Stimulated activated CD4-positive, alpha-beta T cell treated with anti-CD3 and anti-CD28 coated beads, Interleukin-1b, Interleukin-23, amount 100 ng/mL, for 48 hours (primary cell): ENCODE measurements around the gene ZBTB39.
"Not testable (repeated sequence)": the region's sequence is repeated elsewhere in the genome, so short reads cannot be mapped to it uniquely, and the experiment has no call there.

Source experiments
- DNase-seq: peaks from one replicate; pipeline ENCODE4 v3.0.0-alpha.2; 2020

Gene ZBTB39, protein sequence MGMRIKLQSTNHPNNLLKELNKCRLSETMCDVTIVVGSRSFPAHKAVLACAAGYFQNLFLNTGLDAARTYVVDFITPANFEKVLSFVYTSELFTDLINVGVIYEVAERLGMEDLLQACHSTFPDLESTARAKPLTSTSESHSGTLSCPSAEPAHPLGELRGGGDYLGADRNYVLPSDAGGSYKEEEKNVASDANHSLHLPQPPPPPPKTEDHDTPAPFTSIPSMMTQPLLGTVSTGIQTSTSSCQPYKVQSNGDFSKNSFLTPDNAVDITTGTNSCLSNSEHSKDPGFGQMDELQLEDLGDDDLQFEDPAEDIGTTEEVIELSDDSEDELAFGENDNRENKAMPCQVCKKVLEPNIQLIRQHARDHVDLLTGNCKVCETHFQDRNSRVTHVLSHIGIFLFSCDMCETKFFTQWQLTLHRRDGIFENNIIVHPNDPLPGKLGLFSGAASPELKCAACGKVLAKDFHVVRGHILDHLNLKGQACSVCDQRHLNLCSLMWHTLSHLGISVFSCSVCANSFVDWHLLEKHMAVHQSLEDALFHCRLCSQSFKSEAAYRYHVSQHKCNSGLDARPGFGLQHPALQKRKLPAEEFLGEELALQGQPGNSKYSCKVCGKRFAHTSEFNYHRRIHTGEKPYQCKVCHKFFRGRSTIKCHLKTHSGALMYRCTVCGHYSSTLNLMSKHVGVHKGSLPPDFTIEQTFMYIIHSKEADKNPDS

DNA sequence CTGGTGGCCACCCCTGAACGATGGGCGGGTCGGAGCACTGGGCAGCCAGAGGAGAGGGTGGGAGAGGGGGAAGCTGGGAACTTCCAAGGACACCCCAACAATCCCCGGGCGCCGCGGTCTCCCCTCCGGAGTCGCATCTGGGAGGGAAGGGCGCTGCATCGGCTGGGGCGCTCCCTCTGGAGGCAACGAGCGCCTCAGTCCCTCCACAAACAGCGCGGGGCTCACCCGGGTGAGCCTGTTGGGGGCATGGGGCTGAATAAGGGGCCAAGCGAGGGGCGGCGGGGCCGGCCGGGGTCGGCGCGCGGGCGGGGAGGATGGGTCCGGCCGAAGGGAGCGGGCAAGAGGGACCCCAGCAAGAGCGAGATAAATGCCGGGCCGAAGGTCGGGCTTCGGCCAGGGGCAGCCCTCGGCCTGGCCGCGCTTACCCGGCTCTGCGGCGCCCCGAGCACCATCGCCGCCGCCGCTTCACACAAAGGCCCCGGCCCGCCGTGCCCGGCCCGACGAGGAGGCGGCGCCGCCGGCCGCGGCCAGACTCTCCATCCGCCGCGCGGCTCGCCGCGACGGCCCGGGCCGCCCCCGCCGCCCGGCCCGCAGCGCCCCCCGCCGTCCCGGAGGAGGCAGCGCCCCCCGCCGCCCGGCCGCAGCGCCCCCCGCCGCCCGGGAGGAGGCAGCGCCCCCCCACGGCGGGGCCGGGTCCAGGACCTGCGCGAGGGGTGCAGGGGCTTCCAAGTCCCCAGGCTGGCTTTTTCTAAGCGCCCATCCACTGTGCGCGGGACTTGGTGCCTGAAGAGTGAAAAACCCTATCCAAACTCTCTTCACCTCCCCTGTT is at the start of gene ZBTB39:
Gene ZBTB39 (minus strand): TSS at position 567 of the 829 bp plus-strand sequence. CDS start 1,629 bp downstream, outside the sequence.
- peak; percentile 63 for DNase-seq

DNA sequence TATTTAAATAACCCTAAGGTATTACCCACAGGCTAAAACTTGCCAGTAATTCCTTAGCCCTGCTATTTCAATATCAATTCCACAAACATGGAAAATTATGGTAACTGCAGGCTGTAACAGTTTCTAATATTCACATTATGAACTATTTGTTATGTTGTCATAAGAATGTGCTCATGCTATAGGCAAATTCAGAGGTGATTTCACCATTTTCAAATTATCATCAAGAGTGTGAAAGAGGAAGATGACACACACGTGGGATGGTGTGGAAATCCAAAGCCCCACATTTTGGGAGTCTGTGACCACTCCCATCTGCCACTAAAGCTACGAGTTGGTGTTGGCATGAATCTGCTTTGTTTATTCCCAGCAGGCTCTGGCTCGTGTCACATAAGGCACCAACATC is 49.5 kb upstream of the ZBTB39 start:
- DNase-seq = no peak

DNA sequence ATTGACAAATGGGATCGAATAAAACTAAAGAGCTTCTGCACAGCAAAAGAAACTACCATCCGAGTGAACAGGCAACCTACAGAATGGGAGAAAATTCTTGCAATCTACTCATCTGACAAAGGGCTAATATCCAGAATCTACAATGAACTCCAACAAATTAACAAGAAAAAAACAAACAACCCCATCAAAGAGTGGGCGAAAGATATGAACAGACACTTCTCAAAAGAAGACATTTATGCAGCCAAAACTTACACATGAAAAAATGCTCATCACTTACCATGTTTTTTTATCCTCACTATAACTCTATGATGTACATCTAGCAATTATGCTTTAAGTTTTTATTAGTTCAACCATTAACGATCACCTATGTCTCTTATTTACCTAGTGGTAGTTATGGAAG is 47.6 kb upstream of the ZBTB39 start:
- DNase-seq = not testable (repeated sequence)

DNA sequence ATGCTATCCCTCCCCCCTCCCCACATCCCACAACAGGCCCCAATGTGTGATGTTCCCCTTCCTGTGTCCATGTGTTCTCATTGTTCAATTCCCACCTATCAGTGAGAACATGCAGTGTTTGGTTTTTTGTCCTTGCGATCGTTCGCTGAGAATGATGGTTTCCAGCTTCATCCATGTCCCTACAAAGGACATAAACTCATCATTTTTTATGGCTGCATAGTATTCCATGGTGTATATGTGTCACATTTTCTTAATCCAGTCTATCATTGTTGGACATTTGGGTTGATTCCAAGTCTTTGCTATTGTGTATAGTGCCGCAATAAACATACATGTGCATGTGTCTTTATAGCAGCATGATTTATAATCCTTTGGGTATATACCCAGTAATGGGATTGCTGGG is 46.8 kb upstream of the ZBTB39 start:
- DNase-seq = not testable (repeated sequence)

DNA sequence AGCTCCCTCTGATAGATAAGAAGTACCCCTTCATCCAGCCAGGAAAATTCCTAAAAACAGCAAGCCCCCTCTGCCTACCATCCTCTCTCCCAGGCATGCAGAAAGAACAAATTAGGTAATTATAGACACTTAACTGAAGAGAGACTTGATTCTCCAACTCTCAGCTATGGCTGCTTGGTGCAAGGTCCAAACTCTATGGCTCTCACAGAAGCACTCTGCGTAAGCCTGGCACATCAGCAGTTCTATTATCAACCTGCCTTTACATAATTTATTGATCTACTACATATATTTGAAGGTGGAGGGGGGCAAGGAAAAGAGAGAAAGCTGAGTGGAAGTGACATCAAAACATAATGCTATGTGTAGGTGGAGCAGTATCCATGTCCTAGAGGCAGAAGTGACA is 44.7 kb upstream of the ZBTB39 start:
- no peak for DNase-seq

DNA sequence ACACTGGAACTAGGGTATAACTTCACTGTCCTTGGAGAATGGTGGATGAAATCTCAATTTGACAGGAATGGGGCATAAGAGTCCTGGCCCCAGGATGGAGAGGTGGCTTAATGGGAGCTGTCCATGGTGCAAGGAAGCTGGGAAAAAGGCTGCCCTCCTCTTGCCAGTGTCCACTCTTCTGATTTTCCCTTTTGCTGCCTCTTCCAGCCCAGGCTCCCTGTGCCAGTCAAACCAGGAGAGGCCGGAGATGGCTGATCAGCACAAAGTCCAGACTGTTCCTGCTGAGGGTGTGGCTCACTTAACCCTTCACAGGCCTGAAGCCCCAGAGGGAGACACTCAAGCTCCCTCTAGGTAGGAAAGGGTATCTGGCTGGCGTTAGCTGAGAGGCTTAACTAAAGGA is 43.5 kb upstream of the ZBTB39 start, which contains the start of gene MYO1A:
Gene MYO1A (minus strand): TSS at position 240 of the 400 bp plus-strand sequence. CDS start 1,806 bp downstream, outside the sequence.
- DNase-seq = no peak

DNA sequence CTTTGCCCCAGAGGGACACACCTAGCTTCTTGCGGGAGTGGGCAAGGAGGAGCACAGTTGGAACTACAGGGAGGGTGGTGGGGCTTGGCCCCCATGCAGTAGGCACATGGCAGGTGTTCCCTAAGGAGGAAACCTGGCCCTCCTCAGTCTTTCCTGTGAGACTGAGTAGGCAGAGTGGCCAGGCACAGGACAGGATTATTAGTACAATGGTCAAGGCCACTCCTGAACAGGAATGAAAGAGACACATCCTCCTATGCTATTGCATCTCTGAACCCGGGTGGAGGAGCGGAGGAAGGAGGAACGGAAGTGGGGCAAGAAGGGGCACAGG is 42.7 kb upstream of the ZBTB39 start:
- DNase-seq = no peak

DNA sequence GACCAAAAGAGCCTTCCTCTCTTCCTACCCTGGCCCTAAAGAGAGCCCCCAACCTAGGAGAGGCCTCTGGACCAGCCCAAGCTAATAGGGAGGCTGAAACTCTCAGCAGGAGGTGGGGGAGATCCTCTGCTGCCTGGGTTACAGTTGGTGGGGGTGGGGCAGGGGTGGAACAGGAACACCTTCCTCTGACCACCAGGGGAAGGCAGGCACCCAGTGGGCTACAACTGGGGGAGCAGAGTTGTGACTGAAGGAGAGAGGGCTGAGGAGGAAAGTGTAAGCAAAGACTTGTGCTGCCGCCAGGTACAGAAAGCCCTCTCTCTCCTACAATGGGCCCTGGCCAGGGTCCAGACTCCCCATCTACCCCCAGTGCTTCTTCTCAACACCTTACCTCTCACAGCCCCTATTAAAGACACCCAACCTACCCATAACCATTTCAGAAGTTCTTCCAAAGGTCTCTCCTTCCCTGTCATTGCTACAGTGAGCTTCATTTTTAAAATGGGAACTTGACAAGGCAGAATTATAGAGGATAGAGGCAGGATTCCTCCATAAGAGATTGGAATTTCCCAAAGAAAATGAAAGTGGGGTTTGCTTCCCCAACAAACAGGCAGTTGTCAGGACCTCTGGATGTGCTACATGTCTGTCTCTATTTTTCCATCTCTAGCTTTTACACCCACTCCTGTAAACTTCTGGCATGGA is 42.2 kb upstream of the ZBTB39 start:
- DNase-seq = no peak

DNA sequence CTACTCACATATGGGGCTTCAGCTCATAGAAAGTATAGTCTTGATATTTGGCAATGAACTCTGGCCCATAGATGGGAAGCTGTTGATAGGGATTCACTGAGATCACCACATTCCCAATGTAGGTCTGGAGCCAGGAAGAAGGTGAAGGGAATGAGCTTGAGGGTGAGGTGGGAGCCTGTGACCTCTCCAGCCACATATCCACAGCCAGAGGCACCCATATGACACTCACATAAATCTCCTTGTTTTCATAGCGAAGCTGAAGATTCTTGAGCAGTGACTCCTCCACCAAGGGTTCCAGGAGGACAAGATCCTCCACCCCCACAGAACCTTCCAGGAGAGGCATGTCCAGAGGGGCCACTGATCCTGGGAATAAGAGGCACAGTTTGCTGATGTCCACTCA is 41.6 kb upstream of the ZBTB39 start:
- no peak for DNase-seq

DNA sequence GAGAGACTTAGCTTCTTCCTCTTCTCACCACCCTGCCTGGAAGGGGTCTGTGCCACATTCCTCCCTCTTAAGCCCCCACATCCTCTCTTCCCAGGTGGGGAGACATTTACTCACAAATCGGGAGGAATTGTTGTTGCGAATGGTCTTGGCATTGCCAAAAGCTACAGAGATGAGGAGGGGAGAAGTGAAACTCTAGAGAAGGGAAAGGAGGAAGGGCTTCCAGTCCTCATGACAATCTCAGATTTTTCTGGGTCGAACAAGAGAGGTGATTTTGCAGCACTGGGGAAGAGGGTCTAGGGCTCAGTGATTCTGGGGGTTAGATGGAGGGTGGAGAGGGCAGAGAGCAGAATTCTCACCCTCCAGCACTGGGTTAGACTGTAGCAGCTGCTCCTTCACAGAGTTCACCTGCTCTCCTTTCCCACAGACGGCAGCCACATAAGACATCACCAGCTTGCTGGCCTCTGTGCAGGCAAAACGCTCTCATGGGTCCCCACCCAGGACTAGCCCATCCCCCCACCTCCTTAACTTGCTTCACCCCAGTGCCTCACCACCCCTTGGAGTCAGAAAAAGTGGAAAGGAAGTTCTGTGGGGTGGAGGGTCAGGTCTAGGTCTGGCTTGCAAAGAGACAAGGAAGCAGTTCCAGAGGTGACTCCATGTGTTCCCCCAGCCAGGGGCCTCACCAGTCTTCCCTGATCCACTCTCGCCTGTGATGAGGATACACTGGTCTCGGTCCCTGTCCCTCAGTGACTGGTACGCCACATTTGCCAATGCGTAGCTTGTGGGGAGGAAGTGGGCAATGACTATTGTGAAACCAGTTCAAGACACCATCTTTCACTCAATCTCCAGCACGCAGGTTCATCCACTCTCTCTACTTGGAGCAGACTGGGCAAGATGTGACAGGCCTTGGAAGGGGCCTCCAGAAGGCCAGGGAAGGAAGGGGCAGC is 40.9 kb upstream of the ZBTB39 start:
- DNase-seq = peak; percentile 66

DNA sequence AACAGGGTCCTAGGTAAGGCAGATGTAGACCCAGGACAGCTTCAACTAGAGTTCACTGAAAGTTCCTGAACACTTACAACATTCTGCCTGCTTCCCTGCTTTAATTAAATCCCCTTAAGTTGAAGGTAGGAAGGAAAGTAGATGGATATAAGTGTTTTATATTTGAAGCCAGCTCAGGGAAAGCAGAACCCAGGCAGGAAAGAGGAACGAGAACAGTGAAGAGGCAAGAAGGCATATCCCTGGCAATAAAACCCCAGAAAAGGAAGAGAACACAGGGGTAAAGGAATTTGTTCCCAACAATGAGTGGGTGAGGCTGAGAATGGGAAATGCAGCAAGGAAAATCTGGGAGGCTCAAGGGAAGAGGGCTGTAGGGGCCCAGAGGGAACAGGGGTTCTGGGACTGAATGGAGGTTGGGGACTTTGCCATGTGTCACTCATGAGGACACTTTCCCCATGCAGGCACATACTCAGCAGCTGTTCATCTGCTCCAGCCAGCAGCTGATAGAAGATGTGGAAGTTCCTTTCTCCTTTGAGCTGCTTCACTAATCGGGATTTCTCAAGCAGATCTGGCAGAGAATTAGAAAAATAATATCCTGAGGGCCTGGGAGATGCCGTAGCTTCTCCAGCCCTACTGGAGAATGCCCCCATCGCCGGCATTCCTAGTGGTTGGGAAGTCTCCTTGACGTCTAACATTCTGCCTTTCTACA is 39.9 kb upstream of the ZBTB39 start:
- DNase-seq = no peak

DNA sequence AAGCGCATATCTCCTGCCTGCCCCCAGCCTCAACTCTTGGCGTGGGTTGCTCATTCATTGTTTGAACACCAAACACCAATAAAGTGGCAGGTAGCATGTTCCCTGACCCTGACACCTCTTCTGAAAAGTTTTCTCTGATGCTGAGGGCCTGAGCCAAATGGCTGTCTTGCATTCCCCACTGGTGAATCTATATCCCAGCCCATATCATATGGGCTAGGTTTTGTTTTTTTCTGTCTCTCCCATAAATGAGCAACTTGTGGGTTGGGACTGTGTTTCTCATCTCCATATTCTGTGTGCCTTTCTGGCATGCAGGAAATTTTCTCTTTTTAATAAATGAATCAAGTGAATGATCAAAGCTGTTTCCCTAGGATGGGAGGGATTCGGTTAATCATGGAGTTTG is 38.5 kb upstream of the ZBTB39 start:
- DNase-seq = no peak

DNA sequence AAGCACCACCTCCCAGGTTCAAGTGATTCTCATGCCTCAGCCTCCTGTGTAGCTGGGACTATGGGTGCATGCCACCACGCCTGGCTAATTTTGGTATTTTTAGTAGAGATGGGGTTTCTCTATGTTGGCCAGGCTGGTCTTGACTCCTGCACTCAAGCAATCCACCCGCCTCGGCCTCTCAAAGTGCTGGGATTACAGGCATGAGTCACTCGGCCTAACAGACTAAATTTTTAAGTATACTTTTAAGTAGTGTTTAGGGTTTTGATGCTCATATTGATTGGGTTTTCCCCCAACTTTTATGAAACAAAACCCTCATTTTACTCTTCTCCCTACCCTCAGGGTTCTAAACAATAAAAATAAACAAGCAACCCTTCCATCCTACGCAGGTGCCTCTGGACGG is 38.1 kb upstream of the ZBTB39 start:
- no peak for DNase-seq

DNA sequence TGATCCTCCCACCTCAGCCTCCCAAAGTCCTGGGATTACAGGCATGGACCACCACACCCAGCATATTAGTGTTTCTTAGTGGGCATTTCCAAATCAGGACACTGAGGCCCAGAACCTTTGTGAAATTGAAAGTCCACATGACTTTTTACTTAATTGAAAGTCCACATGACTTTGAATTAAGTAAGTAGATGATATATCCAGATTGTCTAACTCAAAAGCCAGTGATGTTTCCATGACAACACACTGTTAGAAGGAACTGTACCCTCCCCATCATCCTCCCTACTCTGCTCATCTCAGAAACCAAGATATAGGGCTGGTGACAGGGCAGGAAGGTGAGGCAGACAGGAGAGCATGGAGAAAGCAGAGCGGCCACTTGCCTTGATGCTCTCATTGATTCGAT is 36.3 kb upstream of the ZBTB39 start:
- no peak for DNase-seq

DNA sequence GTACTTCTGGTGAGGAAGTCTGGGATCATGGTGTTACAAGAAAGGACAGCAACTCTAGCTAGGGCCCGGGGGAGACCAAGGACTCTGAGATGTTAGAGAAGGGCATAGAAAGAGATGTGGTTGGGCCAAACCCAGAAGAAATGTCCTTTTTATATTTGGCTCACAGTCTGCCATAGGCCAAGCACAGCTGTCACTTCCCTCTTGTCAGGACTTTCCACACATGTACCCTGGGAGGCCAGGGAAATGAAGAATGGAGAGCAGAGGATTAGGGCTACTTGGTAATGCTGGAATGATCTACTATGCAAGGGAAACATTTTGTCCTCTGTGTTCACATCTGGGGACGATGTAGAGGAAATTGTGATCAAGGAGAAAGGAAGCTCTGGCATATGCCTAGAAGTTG is 34.4 kb upstream of the ZBTB39 start:
- no peak for DNase-seq

DNA sequence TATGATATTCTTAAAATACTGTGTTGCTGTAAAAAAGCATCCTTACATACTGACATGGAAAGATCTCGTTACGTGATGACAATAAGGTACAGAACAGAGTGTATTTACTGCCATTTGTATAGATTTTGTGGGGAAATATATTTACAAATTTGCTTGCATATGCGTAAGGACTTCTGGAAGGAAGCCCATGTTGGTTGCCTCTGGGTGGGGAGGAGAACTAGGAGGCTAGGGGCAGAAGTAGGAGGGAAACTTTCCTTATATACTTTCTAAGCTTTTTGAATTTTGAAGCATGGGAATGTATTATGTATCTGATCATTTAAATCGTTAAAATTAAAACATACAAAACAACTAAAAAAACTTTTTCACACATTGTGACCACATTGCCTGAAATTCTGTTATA is 33.9 kb upstream of the ZBTB39 start:
- no peak for DNase-seq

DNA sequence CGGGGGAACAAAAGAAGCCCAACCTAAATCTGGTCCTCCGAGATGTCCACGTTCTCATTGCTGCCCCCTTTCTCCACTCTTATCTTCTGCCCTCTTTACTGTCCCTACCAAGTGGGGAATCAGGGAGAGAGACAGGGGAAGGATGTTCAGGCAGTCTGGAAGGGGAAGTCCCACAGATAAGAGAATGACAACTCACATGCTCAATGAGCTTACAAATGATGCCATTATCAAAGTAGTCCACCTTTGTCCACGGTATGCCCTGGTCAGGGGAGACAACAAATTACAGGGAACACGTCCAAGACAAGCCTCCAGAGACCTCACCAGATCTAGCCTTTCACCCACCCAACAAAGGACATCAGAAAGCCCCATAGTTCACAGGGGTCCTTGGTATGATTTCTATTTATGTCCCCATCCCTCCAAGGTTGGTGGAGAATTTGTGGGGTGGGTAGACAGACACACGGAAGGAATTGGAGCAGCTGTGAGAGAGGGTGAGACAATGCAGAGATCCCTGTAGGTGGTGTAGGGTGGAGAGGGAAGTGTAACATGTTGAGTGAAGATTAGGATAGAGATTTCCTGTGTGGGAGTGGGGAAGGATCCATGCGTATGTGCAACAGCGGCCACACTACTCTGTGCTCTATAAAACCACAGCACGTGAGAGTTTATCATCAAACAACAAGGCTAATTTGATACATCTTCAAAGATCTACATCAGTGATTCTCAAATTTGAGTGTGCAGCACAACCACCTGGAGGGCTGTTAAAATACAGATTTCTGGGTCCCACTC is 32.9 kb upstream of the ZBTB39 start:
- DNase-seq = no peak

DNA sequence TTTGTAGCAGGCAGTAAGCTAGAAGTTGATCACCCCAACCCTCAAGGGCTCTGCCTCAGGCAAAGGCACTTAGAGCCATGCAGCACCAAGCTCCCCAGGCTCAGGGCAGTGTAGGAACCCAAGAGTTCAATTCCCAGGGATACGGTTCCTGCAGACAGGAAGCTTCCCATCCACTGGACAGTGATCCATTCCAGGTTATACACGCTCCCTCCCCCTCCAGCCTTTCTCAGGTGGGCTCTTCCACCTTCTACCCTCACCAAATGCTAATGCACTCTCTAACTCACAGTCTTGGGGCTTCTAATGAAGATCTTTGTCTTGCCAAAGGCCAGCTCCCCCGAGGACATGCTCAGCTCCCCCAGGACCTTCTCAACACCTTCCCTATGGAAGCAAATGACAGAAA is 30.9 kb upstream of the ZBTB39 start:
- no peak for DNase-seq

DNA sequence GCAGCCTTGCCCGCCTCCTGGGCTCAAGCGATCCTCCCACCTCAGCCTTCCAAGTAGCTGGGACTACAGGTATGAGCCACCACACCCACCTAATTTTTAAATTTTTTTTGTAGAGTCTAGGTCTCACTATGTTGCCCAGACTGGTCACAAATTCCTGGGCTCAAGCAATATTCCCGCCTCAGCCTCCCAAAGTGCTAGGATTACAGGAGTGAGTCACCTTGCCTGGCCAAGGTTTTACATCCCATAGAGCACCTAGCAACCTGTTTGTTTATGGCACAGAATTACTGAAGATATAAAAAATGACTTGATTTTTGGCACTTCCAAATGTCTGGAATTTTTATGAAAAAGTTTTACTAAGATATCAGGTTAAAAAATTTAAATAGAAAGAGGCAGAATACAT is 27.1 kb upstream of the ZBTB39 start:
- no peak for DNase-seq

DNA sequence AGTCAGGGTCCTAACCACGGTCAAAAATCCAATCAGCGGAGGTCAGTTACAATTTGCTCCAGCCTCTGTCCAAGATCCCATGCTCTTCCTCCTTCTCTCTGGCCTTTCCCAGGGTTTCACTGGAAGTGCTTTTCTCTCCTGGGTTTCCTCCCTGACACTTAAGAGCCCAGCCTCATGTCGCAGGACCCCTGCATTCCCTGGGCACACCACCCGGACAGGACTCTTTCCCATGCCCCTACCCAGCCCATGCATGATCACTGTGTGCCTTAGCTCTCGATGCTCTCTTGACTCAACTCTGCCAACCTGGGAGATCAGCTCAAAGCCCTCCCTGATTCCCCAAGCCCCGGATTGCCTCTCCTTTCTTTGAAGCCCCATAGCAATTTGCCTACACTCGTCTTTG is 25.4 kb upstream of the ZBTB39 start:
- no peak for DNase-seq
